Smooth muscle cell (in vitro differentiated cells): Measurements from ENCODE around the gene EXOSC5. TPM values are rescaled to one million over a fixed set of nuclear protein-coding genes. Genes with fewer than 3 reads are reported as not detected.
"Not testable (repeated sequence)": the region's sequence is repeated elsewhere in the genome, so short reads cannot be mapped to it uniquely, and the experiment has no call there.

Source experiments
- DNase-seq: peaks from one replicate; lab custom pipeline; 2025; ENCODE audit not compliant: unreplicated experiment; lab: John Stamatoyannopoulos, UW
- H2AFZ ChIP-seq: fragments of 200-600 bp; sonication (generic); 2 replicates; pipeline ENCODE4 v1.6.0; 2016; ENCODE audit warnings: antibody characterized with exemption, low read depth, mild to moderate bottlenecking
- H3F3A ChIP-seq: fragments of 200-600 bp; sonication (generic); 2 replicates; pipeline ENCODE4 v1.6.0; 2017; ENCODE audit warnings: antibody characterized with exemption, low read depth
- H3K27ac ChIP-seq: fragments of 200-600 bp; sonication (generic); 2 replicates; pipeline ENCODE4 v1.5.1; 2016; ENCODE audit warnings: low read depth, mild to moderate bottlenecking
- H3K27me3 ChIP-seq: fragments of 200-600 bp; sonication (generic); 2 replicates; pipeline ENCODE4 v1.6.1; 2016; ENCODE audit warnings: low read depth, mild to moderate bottlenecking
- H3K36me3 ChIP-seq: fragments of 200-600 bp; sonication (generic); 2 replicates; pipeline ENCODE4 v1.5.1; 2016; ENCODE audit warnings: low read depth
- H3K4me1 ChIP-seq: fragments of 200-600 bp; sonication (generic); 2 replicates; pipeline ENCODE4 v1.5.1; 2016; ENCODE audit warnings: low read depth
- H3K4me2 ChIP-seq: fragments of 200-600 bp; sonication (generic); 2 replicates; pipeline ENCODE4 v1.6.0; 2016; ENCODE audit warnings: mild to moderate bottlenecking
- H3K4me3 ChIP-seq: fragments of 200-600 bp; sonication (generic); 2 replicates; pipeline ENCODE4 v1.5.1; 2016; ENCODE audit warnings: mild to moderate bottlenecking
- H3K79me2 ChIP-seq: fragments of 200-600 bp; sonication (generic); 2 replicates; pipeline ENCODE4 v1.6.0; 2016; ENCODE audit warnings: low read depth, mild to moderate bottlenecking
- H3K9ac ChIP-seq: fragments of 200-600 bp; sonication (generic); 2 replicates; pipeline ENCODE4 v1.6.0; 2016; ENCODE audit warnings: low read depth
- H3K9me3 ChIP-seq: fragments of 200-600 bp; sonication (generic); replicated peaks from 2 replicates; pipeline ENCODE4 v1.5.1; 2016; ENCODE audit warnings: low read depth
- H4K20me1 ChIP-seq: fragments of 200-600 bp; sonication (generic); 2 replicates; pipeline ENCODE4 v1.6.0; 2016; ENCODE audit warnings: low read depth
- WGBS: methylation state at CpG from one replicate; pipeline ENCODE4 v1.1.7; 2016; ENCODE audit warnings: low lambda C conversion rate; 5-methylcytosine and 5-hydroxymethylcytosine counted together
- polyA plus RNA-seq: library from polyadenylated mRNA; unstranded; fragments of >200 nt; fragmentation: Nextera tagmentation; extraction: Ambion mirVana; gene quantifications from 2 replicates; pipeline ENCODE4 v1.2.1, GENCODE V29; 2016
- total RNA-seq: library from RNA; depleted of rRNA; stranded (reverse); fragments of >200 nt; gene quantifications from 2 replicates; pipeline ENCODE4 v1.2.3, GENCODE V29; 2014
- TF ChIP-seq, protein P1 (sequence below): fragments of 200-600 bp; sonication (generic); IDR thresholded peaks from 2 replicates; pipeline ENCODE4 v1.5.1; 2017; ENCODE audit warnings: borderline replicate concordance, mild to moderate bottlenecking, antibody characterized with exemption; ENCODE audit not compliant: insufficient read depth, poor library complexity, severe bottlenecking

The EXOSC5 gene
- total and polyA plus RNA-seq, 2 experiments from 2014 or later, result 5.4 to 19.5 TPM

- no peak overlapping the region for H3K4me2 ChIP-seq
- H4K20me1 ChIP-seq, result peaks cover 16% of the 10 kb centered on the region
- no peaks in the 10 kb centered on the region for H3K4me1 ChIP-seq
- H3K9ac ChIP-seq, result no peak overlapping the region
- H3K27ac ChIP-seq, result no peak overlapping the region
- H3K36me3 ChIP-seq, result no peaks in the 10 kb centered on the region
- no peaks in the 10 kb centered on the region for H3K79me2 ChIP-seq
- no peak overlapping the region for H3K4me3 ChIP-seq
- no peaks in the 10 kb centered on the region for H3K9me3 ChIP-seq
- no peaks in the 10 kb centered on the region for H3F3A ChIP-seq
- H3K27me3 ChIP-seq, result no peaks in the 10 kb centered on the region
- H2AFZ ChIP-seq, result no peak overlapping the region
- TF ChIP-seq, protein P1, sequence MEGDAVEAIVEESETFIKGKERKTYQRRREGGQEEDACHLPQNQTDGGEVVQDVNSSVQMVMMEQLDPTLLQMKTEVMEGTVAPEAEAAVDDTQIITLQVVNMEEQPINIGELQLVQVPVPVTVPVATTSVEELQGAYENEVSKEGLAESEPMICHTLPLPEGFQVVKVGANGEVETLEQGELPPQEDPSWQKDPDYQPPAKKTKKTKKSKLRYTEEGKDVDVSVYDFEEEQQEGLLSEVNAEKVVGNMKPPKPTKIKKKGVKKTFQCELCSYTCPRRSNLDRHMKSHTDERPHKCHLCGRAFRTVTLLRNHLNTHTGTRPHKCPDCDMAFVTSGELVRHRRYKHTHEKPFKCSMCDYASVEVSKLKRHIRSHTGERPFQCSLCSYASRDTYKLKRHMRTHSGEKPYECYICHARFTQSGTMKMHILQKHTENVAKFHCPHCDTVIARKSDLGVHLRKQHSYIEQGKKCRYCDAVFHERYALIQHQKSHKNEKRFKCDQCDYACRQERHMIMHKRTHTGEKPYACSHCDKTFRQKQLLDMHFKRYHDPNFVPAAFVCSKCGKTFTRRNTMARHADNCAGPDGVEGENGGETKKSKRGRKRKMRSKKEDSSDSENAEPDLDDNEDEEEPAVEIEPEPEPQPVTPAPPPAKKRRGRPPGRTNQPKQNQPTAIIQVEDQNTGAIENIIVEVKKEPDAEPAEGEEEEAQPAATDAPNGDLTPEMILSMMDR, result no peak
- 88% methylated on average over 9 of the region's 9 CpGs for WGBS
- DNase-seq, result no peak
Measured at GRCh38 chr19:41411100-41411967, 14.2 kb upstream of the EXOSC5 start.

- WGBS, result 96% methylated on average over 21 of the region's 23 CpGs
- peaks cover 16% of the 10 kb centered on the region for H4K20me1 ChIP-seq
- H3F3A ChIP-seq, result no peaks in the 10 kb centered on the region
- H2AFZ ChIP-seq, result no peak overlapping the region
- H3K9ac ChIP-seq, result no peak overlapping the region
- no peak overlapping the region for H3K4me2 ChIP-seq
- no peaks in the 10 kb centered on the region for H3K9me3 ChIP-seq
- no peaks in the 10 kb centered on the region for H3K27me3 ChIP-seq
- no peak overlapping the region for H3K4me3 ChIP-seq
- H3K79me2 ChIP-seq, result no peaks in the 10 kb centered on the region
- no peaks in the 10 kb centered on the region for H3K4me1 ChIP-seq
- H3K27ac ChIP-seq, result no peak overlapping the region
- no peak for DNase-seq
- H3K36me3 ChIP-seq, result no peaks in the 10 kb centered on the region
- TF ChIP-seq, protein P1, result no peak
Measured at GRCh38 chr19:41410336-41411054, 13.3 kb upstream of the EXOSC5 start.

GRCh38 chr19:41409288-41409687, 12.1 kb upstream of the EXOSC5 start:
- H3K27ac ChIP-seq, result no peak overlapping the region
- H3K9ac ChIP-seq, result no peak overlapping the region
- H3K4me2 ChIP-seq, result no peak overlapping the region
- no peaks in the 10 kb centered on the region for H3K4me1 ChIP-seq
- no peaks in the 10 kb centered on the region for H3F3A ChIP-seq
- no peaks in the 10 kb centered on the region for H3K27me3 ChIP-seq
- no peak overlapping the region for H2AFZ ChIP-seq
- H3K36me3 ChIP-seq, result no peaks in the 10 kb centered on the region
- H3K4me3 ChIP-seq, result no peak overlapping the region
- H4K20me1 ChIP-seq, result peaks cover 16% of the 10 kb centered on the region
- H3K9me3 ChIP-seq, result no peaks in the 10 kb centered on the region
- H3K79me2 ChIP-seq, result no peaks in the 10 kb centered on the region
- 43% methylated on average over 4 of the region's 4 CpGs for WGBS
- TF ChIP-seq, protein P1, result no peak
- no peak for DNase-seq

DNA sequence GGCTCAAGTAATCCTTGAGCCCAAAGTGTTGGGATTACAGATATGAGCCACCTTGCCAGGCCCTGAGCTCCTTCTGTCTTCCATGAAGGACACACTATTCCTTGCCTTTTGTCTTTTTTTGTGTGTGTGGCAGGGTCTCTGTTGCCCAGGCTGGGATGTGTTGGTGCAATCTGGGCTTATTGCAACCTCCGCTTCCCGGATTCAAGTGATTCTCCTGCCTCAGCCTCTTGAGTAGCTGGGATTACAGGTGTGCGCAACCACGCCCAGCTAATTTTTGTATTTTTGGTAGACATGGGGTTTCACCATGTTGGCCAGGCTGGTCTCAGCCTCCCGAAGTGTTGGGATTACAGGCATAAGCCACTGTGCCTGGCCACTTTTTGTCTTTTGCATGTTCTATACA, 11.7 kb upstream of the EXOSC5 start:
- H3K79me2 ChIP-seq, H2AFZ ChIP-seq, DNase-seq, H3K27ac ChIP-seq, H3K9ac ChIP-seq, H3K4me1 ChIP-seq, H3K4me3 ChIP-seq, H3K4me2 ChIP-seq, H3F3A ChIP-seq, H3K9me3 ChIP-seq, H3K36me3 ChIP-seq, H3K27me3 ChIP-seq: not testable (repeated sequence)
- peaks cover 16% of the 10 kb centered on the region for H4K20me1 ChIP-seq
- 97% methylated on average over 5 of the region's 5 CpGs for WGBS
